BE2C (cell line): ENCODE data around the gene HS1BP3.

Experiments used
- DNase-seq: peaks from one replicate; pipeline ENCODE4 v3.0.0-alpha.2; 2020
- H3K27me3 ChIP-seq: fragments of 250-450 bp; sonication (Bioruptor Pico); 2 replicates; pipeline ENCODE4 v1.5.1; 2020; ENCODE audit warnings: mild to moderate bottlenecking
- H3K36me3 ChIP-seq: fragments of 250-450 bp; sonication (Bioruptor Pico); 2 replicates; pipeline ENCODE4 v1.5.1; 2020; ENCODE audit warnings: mild to moderate bottlenecking
- H3K4me1 ChIP-seq: fragments of 250-450 bp; sonication (Bioruptor Pico); 2 replicates; pipeline ENCODE4 v1.5.1; 2020
- H3K4me3 ChIP-seq: 2 replicates; pipeline ENCODE4 v1.5.1; 2011; ENCODE audit warnings: low read depth, low read length
- H3K9me3 ChIP-seq: fragments of 250-450 bp; sonication (Bioruptor Pico); 2 replicates; pipeline ENCODE4 v1.5.1; 2020
- TF ChIP-seq, protein P1 (sequence below): IDR thresholded peaks from 2 replicates; pipeline ENCODE4 v1.5.1; 2012; ENCODE audit warnings: mild to moderate bottlenecking, low read depth, low read length

The HS1BP3 gene

DNA sequence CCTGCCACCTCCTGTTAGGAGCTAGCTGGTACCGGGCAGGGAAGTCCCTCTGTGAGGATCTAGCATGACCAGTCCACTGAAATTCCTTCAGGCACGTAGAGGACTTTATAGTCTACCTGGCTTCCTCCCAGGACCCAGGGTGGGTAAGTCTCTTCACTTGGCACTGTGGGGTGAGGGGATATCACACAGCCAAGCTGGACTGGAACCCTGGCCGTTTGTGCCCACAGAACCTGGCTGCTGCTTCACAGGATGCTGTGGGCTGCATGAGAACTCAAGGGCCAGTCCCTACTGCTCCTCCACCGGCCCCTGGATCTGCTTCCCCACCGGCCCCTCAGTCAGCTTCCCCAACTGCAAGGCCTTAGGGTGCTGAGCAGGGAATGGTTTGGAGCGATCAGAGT, 35.8 kb downstream of the HS1BP3 start:
- peaks cover 50% of the 10 kb centered on the region for H3K4me1 ChIP-seq
- no peaks in the 10 kb centered on the region for H3K9me3 ChIP-seq
- no peaks in the 10 kb centered on the region for H3K36me3 ChIP-seq
- TF ChIP-seq, protein P1, sequence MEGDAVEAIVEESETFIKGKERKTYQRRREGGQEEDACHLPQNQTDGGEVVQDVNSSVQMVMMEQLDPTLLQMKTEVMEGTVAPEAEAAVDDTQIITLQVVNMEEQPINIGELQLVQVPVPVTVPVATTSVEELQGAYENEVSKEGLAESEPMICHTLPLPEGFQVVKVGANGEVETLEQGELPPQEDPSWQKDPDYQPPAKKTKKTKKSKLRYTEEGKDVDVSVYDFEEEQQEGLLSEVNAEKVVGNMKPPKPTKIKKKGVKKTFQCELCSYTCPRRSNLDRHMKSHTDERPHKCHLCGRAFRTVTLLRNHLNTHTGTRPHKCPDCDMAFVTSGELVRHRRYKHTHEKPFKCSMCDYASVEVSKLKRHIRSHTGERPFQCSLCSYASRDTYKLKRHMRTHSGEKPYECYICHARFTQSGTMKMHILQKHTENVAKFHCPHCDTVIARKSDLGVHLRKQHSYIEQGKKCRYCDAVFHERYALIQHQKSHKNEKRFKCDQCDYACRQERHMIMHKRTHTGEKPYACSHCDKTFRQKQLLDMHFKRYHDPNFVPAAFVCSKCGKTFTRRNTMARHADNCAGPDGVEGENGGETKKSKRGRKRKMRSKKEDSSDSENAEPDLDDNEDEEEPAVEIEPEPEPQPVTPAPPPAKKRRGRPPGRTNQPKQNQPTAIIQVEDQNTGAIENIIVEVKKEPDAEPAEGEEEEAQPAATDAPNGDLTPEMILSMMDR = no peak
- H3K4me3 ChIP-seq = no peak overlapping the region
- no peaks in the 10 kb centered on the region for H3K27me3 ChIP-seq
- peak; percentile 3 for DNase-seq

DNA sequence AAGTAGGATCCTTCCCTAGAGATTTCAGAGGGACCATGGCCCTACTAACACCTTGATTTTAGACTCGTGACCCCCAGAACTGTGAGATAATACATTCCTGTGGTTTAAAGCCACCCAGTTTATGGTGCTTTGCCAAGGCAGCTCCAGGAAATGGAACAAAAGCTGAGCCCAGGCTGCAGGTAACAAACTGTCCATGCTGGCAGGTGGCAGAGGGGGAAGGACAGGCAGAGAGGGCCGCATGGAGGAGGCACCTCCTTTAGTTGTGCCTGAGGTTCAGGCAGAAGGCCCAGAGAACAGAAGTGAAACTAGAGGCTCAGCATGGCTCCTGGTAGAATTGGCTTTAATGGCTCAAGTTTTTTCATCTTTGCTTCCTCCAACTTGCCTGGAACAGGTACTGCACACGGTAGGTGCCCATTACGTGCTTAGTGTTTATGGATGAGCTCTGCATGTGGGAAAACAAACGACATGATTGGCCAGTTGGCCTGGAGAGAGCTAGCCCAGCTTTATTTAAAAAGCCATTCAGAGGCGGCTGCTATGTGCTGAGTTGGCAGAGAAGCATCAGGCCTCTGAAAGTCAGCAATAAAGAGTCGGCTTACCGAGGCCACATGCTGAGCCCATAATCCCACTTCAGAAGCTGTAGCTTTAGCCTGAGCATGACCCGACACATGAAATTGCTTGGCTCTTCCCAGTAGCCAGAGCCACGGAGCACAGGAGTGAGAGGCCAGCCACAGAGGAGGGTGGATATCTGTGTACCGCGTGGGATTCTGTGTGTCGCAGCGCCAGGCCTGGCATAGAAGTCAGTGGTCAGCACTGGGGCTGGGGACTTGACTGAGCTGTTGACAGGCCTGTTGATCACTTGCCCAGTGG, 36.5 kb downstream of the HS1BP3 start:
- TF ChIP-seq, protein P1 = no peak
- peak; percentile 2 for DNase-seq
- H3K4me1 ChIP-seq = peaks cover 55% of the 10 kb centered on the region
- H3K9me3 ChIP-seq = no peaks in the 10 kb centered on the region
- H3K27me3 ChIP-seq = no peaks in the 10 kb centered on the region
- H3K36me3 ChIP-seq = no peaks in the 10 kb centered on the region
- no peak overlapping the region for H3K4me3 ChIP-seq

DNA sequence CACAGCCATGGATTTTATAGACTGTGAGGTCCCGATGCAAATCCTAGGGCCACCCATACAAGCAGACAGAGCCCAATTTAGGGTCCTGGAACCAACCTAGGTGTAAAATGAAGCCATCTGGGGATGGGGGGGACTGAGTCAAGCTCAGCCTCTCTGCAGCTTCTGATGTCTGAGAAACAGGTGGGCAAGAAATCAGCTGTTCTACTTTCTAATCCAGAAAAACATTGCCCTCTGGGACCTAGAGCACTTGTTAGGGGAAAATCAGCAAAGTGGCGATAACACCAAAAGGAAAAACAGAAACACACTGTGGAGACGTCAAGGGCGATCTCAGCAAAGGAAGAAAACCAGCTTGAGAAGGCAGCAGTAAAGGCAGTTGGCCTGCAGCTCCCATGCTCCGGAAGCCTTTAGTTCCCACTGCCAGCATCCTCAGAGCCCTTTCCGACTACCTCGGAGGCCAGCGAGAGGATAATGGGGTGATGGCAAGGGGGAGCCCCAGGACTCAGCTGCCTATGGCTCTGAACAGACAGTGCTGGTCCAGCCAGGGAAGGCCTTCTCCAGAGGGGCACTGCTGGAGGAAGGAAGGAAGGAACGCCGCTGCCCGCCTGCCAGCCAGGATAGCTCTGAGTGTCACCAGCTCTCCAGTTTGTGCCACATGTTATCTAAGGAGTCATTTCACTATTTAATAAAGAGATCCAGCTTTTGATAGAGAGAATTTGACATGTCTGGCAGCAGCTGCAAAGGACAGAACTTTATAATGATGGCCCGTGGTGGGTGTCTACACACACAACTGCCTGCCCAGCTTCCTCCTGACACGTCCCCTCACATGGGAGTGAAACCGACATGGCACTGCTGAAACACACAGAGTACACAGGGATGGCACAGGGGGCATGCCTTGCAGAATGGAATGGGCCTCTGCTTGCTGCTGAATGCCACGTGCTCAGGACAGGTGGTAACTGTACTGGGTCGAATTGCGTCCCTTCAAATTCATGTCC, 37.7 kb downstream of the HS1BP3 start:
- Histone ChIP-seq H3K4me3 (no peak overlapping the region), H3K9me3 (no peaks in the 10 kb centered on the region), H3K27me3 (no peaks in the 10 kb centered on the region), H3K36me3 (no peaks in the 10 kb centered on the region), H3K4me1 (peaks cover 55% of the 10 kb centered on the region)
- TF ChIP-seq, protein P1 = no peak
- no peak for DNase-seq

DNA sequence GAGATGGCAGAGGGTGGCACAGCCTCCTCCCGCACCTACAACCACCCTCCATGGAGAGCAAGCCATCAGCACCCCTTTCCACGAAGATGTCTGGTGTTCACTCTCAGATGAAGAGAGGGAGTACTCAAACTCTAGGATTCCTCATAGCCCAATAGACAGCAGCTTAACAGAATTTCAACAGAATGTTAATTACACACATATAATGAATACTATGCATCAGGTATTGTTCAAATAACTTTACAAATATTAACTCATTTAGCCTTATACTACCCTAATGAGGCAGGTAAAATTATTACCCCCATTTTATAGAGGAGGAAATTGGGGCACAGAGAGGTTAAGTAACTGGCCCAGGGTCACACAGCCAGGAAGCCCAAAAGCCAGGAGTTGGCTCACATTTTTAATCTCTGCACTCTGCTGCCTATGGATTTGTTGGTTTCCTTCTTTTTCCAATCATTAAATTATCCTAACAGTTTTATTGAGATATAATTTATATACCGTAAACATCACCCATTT, 39.0 kb downstream of the HS1BP3 start:
- Histone ChIP-seq H3K4me3 (no peak overlapping the region), H3K4me1 (peaks cover 41% of the 10 kb centered on the region), H3K27me3 (no peaks in the 10 kb centered on the region), H3K9me3 (no peaks in the 10 kb centered on the region), H3K36me3 (no peaks in the 10 kb centered on the region)
- no peak for DNase-seq
- TF ChIP-seq, protein P1 = no peak

DNA sequence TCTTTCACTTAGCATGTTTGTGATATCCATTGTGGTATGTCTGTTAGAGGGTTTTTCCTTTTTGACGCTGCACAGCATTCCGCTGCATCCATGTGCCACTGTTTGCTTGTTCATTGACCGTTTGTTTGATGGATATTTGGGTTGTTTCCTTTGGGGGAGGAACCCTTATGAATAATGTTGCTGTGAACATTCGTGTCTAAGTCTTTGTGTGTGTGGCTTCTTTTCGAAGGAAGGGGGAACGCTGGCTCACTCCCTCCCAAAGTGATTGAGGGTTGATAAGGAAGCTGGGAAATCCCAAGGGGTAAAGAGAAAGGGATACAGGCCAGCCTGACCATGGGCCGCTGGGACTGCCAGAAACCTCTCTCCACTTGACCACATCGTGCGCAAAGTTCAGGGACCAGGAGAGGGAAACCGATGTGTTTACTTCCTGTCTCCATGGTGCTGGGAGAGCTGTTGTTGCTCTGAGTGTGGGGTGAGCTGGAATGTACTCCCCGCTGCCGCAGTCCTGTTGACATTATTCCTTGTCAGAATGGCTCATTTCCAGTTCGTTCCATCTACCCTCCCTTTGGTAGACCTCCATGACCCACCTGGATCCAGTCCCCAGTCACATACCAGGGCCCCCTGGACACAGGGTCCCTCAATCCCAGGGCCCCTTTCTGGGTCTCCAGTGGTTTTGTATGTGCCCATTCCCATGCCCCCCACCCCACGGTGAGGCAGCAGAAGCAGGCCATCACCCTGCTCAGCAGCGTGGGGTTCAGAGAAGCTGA, 39.6 kb downstream of the HS1BP3 start:
- Histone ChIP-seq H3K4me3 (no peak overlapping the region), H3K27me3 (no peaks in the 10 kb centered on the region), H3K4me1 (peaks cover 36% of the 10 kb centered on the region), H3K36me3 (no peaks in the 10 kb centered on the region), H3K9me3 (no peaks in the 10 kb centered on the region)
- TF ChIP-seq, protein P1 = no peak
- peak; percentile 7 for DNase-seq
